Measurements from ENCODE around the gene IKZF4. TPM values are rescaled to one million over a fixed set of nuclear protein-coding genes. Genes with fewer than 3 reads are reported as not detected.

The IKZF4 gene
- total and polyA plus RNA-seq, 8 donors: 1.8 to 5.0 (median 3.1) TPM

DNA sequence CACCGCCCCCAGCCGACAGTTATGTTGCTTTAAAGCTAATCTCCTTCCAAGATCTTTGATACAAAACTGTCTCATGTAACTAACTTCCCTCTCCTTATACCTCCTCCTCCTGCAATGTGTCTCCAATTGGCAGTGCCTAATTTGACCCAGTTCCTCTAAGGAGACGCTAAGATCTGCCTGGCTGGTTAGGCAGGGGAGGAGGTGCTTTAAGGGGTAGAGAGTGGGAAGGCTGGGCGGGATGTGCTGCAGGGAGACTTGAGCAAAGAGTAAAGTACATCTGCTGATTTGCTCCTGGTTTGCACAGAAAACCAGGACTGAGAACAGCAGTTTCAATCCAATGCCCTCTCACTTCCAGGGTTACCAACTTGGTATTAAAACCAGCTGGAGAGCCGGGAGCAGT is 7.4 kb upstream of the IKZF4 start:
- Histone ChIP-seq H3K36me3 (no peaks in the 10 kb centered on the region), H3K27ac (no peak overlapping the region), H3K9me3 (no peaks in the 10 kb centered on the region), H3K27me3 (no peaks in the 10 kb centered on the region), H3K4me3 (no peak overlapping the region), H3K4me1 (no peaks in the 10 kb centered on the region)
- intact Hi-C loops (cut with DNase I): no loop called here
- ATAC-seq (no peak), FAIRE-seq (no peak), DNase-seq (no peak)
- TF ChIP-seq, protein P1, sequence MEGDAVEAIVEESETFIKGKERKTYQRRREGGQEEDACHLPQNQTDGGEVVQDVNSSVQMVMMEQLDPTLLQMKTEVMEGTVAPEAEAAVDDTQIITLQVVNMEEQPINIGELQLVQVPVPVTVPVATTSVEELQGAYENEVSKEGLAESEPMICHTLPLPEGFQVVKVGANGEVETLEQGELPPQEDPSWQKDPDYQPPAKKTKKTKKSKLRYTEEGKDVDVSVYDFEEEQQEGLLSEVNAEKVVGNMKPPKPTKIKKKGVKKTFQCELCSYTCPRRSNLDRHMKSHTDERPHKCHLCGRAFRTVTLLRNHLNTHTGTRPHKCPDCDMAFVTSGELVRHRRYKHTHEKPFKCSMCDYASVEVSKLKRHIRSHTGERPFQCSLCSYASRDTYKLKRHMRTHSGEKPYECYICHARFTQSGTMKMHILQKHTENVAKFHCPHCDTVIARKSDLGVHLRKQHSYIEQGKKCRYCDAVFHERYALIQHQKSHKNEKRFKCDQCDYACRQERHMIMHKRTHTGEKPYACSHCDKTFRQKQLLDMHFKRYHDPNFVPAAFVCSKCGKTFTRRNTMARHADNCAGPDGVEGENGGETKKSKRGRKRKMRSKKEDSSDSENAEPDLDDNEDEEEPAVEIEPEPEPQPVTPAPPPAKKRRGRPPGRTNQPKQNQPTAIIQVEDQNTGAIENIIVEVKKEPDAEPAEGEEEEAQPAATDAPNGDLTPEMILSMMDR (IDR thresholded peaks at IDR 0.05): no peak
- WGBS, 2 donors: 96 to 97% methylated on average over 5 of the region's 5 CpGs

DNA sequence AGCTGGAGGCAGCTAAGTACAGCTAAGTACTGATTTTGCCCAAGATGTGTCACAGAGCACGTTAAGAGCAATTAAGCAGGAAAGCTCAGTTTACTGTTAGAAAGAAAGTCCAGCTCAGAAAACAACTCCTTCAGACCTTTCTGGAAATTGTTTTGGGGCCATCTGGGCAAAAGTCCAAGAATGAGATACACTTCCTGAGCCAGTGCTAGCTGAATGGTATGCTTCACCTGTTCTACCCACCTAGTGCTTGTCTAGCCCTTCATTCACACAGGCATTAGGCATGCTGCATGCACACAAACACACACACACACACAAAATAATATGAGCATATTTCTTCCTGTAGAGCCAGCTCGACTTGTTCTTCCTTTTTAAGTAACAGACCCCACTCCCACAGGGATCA is 6.6 kb upstream of the IKZF4 start:
- Histone ChIP-seq H3K36me3 (no peaks in the 10 kb centered on the region), H3K9me3 (no peaks in the 10 kb centered on the region), H3K4me1 (no peaks in the 10 kb centered on the region), H3K4me3 (no peak overlapping the region), H3K27ac (no peak overlapping the region), H3K27me3 (no peaks in the 10 kb centered on the region)
- ATAC-seq: peak in 1 of 4 donors; percentile 30
- no peak for DNase-seq
- FAIRE-seq: no peak
- 45 to 55% methylated on average over 2 of the region's 2 CpGs for WGBS, 2 donors
- TF ChIP-seq, protein P1 (IDR thresholded peaks at IDR 0.05): no peak
- intact Hi-C loops (cut with DNase I): no loop called here

DNA sequence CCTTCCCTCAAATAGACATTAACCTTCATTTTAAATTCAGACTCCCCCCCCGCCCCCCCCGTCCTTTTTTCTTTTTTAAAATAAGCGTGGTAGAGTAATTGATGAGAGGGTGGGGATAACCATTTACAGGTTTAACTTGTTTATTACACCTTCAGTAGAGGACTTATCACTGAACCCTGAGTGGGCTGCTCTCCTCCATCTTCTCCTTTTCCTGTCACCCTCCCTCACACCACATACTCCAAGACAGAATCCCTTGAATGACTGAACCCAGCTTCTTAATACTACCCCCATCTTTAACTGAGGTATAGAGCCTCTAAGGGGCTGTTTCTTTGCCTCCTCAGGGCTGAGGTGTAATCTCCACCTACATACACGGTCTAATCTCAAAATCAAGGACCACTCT is 3.7 kb upstream of the IKZF4 start:
- Histone ChIP-seq H3K4me3 (no peak overlapping the region), H3K36me3 (no peaks in the 10 kb centered on the region), H3K4me1 (no peaks in the 10 kb centered on the region), H3K9me3 (no peaks in the 10 kb centered on the region), H3K27me3 (no peaks in the 10 kb centered on the region), H3K27ac (no peak overlapping the region)
- intact Hi-C loops (cut with DNase I): no loop called here
- no peak for ATAC-seq
- WGBS, 2 donors: 73 to 74% methylated on average over 4 of the region's 4 CpGs
- TF ChIP-seq, protein P1 (IDR thresholded peaks at IDR 0.05): no peak
- no peak for FAIRE-seq
- DNase-seq: no peak

- Histone ChIP-seq H3K27ac (no peak overlapping the region), H3K9me3 (no peaks in the 10 kb centered on the region), H3K4me3 (no peak overlapping the region), H3K36me3 (no peaks in the 10 kb centered on the region), H3K4me1 (no peaks in the 10 kb centered on the region), H3K27me3 (no peaks in the 10 kb centered on the region)
- ATAC-seq: no peak
- 98 to 100% methylated on average over 1 of the region's 1 CpG for WGBS, 2 donors
- DNase-seq: no peak
- no peak for FAIRE-seq
- intact Hi-C loops (cut with DNase I): no loop called here
- TF ChIP-seq, protein P1 (IDR thresholded peaks at IDR 0.05): no peak
Observed at GRCh38 chr12:56018356-56018755, 2.5 kb upstream of the IKZF4 start.

DNA sequence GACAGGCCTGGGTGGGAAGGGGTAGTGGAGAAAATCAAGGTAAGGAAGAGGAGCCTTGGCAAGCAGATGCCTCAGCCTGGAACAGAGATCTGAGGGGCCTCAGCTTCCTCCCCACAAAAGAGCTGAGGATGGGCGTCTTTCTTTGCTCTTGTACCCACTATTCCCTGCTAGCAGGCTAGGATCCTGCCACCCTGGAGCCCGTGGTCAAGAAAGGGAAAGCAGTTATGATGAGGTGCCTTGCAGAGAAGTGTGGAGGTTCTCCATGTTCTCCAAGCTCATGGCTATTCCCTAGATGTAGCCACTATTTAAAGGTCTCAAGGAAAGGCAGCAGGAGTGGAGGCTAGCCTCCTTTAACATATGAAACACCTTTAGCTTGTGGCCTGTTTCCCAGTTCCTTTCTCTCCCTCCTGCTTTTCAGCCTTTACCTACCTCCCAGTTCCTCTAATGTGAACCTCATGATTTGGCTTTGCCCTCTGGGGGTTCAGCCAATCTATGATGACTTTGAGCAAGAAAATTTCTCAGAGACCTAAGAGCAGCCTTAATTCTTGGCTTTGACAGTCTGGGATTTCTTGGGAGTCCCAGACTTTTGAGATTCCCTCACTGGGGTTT is 1.1 kb downstream of the IKZF4 start:
- no peak for DNase-seq
- intact Hi-C loops (cut with DNase I): no loop called here

More for the DNA sequence above, 1.1 kb downstream of the IKZF4 start:
- Histone ChIP-seq H3K9me3 (no peaks in the 10 kb centered on the region), H3K36me3 (no peaks in the 10 kb centered on the region), H3K4me3 (no peak overlapping the region), H3K27me3 (no peaks in the 10 kb centered on the region), H3K27ac (no peak overlapping the region), H3K4me1 (no peaks in the 10 kb centered on the region)
- ATAC-seq (peak in 2 of 4 donors; percentile 10 to 16), FAIRE-seq (no peak)
- WGBS, 2 donors: 62 to 83% methylated on average over 2 of the region's 2 CpGs
- TF ChIP-seq, protein P1 (IDR thresholded peaks at IDR 0.05): no peak

All from pancreas (tissue), 10 donors.